ENCODE results near the gene TUBB4A.
"Not testable (repeated sequence)": the region's sequence is repeated elsewhere in the genome, so short reads cannot be mapped to it uniquely, and the experiment has no call there.

Gene TUBB4A

DNA sequence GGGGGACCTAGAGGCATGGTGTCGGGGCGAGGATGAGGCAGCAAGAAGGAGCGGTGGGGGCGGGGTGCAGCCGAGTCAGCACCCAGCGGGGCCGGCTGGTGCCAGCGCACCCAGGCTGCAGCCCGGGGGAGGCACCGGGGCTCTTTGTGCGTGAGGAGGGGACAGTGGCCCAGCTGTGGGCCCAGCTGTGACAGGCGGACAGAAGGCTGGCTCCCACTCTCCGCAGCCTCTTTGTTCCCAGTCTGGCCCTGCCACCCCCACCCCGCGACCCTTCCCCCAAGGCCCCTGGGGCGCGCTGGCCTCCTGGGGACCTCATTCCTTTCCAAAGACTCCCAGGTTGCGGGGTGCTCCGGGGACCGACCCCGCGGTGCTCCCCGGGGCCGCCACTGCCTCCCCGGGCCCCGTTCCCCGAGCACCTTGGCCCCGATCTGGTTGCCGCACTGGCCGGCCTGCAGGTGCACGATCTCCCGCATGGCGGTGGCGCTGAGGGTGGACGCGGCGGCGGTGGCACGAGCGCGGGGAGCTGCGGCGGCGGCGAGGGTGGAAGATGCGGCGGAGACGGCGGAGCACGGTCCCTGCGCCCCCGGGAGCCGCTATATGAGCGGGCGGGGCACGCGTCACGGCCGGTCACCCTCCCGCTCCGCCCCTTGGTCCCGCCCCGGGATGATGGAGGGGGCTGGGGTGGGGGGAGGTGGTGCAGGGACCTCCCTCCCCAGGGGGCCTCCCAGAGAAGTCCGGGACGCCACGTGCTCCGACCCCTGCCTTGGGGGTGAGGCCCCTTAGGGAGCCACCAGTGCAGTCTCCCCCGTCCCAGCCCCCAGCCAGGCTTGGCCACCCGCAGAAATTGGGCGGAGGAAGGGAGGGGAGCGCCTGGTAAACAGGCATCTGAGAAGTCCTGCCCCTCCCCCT is at the start of gene TUBB4A:
Gene TUBB4A, minus strand, starts transcription at position 570 of the 909 bp plus-strand sequence. Its CDS starts 97 bp downstream, at position 473.
- Histone ChIP-seq H3K9ac (ENCODE audit: low read depth, low read length) (peak within 1 kb of the TSS; percentile 61; the same call in 1 of the 2 replicates), H3K27ac (ENCODE audit: low read length) (no peak within 1 kb of the TSS), H3K36me3 (ENCODE audit: insufficient read depth, low read depth, low read length) (no peaks in the 10 kb centered on the region), H3K4me3 (ENCODE audit: low read length) (peak within 1 kb of the TSS; percentile 63), H3K9me3 (ENCODE audit: insufficient read depth, low read depth, low read length) (no peaks in the 10 kb centered on the region), H3K4me1 (ENCODE audit: insufficient read depth, low read length) (no peaks in the 10 kb centered on the region), H3K27me3 (ENCODE audit: insufficient read depth, low read length) (peaks cover 27% of the 10 kb centered on the region)

DNA sequence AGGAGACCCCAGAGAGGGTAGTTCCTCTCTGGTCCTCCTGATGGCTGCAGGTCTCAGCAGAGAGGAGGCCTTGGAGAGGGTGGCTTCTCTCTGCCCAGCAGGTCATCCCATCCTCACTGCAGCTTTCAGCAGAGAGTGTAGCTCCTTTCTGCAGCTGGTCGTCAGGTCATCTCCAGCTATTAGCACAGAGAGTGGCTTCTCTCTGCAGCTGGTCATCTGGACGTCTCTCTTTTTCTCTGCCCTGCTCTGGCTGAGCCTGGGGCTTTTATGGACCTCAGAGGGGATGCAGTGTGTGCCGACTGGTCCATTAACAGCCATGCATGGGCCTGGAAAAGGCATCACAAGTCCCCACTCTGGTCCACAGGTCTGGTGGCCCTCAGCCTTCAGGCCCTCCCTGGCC is 49.0 kb upstream of the TUBB4A start:
- Histone ChIP-seq H3K27me3 (ENCODE audit: insufficient read depth, low read length) (no peaks in the 10 kb centered on the region; the same call in 1 of the 2 replicates), H3K4me1 (ENCODE audit: insufficient read depth, low read length) (peaks cover 3% of the 10 kb centered on the region; the same call in 1 of the 2 replicates), H3K9ac (ENCODE audit: low read depth, low read length) (peak overlapping the region; percentile 63; the same call in 1 of the 2 replicates), H3K27ac (ENCODE audit: low read length) (no peak overlapping the region), H3K4me3 (ENCODE audit: low read length) (no peak overlapping the region), H3K9me3 (ENCODE audit: insufficient read depth, low read depth, low read length) (no peaks in the 10 kb centered on the region), H3K36me3 (ENCODE audit: insufficient read depth, low read depth, low read length) (no peaks in the 10 kb centered on the region)

DNA sequence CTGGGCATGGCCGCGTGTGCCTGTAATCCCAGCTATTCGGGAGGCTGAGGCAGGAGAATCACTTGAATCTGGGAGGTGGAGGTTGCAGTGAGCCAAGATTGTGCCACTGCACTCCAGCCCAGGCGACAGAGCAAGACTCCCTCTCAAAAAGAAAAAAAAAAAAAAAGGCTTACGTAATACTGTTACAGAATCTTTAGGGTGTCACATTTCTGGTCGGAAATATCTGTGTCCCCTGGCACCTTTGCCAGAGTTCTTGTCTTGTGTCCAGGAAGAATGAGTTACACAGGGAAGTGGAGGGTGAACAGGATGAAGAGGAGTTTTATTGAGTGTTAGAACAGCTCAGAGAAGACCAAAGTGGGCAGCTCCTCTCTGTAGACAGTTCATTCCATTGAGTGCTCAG is 48.6 kb upstream of the TUBB4A start:
- H3K9ac ChIP-seq (ENCODE audit: low read depth, low read length); H3K36me3 ChIP-seq (ENCODE audit: insufficient read depth, low read depth, low read length); H3K4me3 ChIP-seq (ENCODE audit: low read length); H3K4me1 ChIP-seq (ENCODE audit: insufficient read depth, low read length); H3K27ac ChIP-seq (ENCODE audit: low read length); H3K27me3 ChIP-seq (ENCODE audit: insufficient read depth, low read length); H3K9me3 ChIP-seq (ENCODE audit: insufficient read depth, low read depth, low read length): not testable (repeated sequence)

DNA sequence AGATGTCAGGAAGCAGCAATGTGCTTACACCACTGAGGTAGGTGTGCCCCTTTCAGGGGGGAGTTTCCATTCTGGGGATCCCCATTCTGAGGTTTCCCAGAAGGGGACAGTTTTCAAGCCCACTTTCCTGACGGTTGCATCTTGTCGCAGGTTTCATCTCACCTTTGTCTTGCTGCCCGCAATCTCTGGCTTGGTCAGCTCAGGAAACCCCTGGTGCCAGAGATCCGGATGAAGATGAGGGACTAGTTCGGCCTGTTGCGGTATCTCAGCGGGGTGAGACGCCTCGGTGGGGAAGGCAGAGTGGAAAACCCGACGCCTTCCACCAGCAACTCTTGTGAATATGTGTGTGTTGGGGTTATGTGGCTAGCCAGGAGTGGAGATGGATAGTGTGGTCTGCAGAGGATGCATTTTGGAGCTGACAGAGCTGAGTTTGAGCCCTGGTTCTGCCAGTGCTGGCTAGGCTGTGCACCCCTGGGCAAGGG is 41.8 kb upstream of the TUBB4A start:
- Histone ChIP-seq H3K36me3 (ENCODE audit: insufficient read depth, low read depth, low read length) (no peaks in the 10 kb centered on the region), H3K9me3 (ENCODE audit: insufficient read depth, low read depth, low read length) (no peaks in the 10 kb centered on the region), H3K27me3 (ENCODE audit: insufficient read depth, low read length) (no peaks in the 10 kb centered on the region; the same call in 1 of the 2 replicates), H3K4me1 (ENCODE audit: insufficient read depth, low read length) (no peaks in the 10 kb centered on the region), H3K9ac (ENCODE audit: low read depth, low read length) (no peak overlapping the region), H3K27ac (ENCODE audit: low read length) (no peak overlapping the region), H3K4me3 (ENCODE audit: low read length) (no peak overlapping the region)

DNA sequence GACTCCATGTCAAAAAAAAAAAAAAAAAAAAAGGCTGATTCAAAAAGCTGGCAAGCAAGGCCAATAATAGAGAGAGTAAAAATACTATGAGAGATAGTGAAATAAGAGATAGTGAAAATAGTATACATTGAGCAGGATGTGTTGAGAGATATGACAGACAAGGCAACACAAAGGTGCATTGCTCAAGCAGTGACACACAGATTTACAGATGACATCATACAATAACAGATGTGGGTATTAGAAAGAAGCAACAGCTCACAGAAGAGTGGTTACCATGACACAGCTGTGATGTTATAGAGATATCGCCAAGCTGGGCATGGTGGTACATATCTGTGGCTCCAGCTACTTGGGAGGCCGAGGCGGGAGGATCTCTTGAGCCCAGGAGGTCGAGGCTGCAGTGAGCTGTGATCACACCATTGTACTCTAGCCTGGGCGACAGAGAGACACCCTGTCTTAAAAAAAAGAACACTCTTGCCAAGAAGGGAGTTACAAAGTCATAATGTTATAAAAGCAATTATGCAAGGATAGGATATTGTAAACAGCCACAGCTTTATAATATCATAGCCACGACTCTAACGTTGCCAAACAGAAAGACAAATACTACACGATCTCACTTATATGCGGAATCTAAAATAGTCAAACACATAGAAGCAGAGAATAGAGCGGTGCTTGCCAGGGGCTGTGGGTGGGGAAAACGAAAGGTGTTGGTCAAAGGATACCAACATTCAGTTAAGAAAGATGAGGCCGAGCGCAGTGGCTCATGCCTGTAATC is 39.0 kb upstream of the TUBB4A start:
- Histone ChIP-seq H3K27me3 (ENCODE audit: insufficient read depth, low read length) (no peaks in the 10 kb centered on the region; the same call in 1 of the 2 replicates), H3K9ac (ENCODE audit: low read depth, low read length) (no peak overlapping the region), H3K36me3 (ENCODE audit: insufficient read depth, low read depth, low read length) (no peaks in the 10 kb centered on the region), H3K4me1 (ENCODE audit: insufficient read depth, low read length) (no peaks in the 10 kb centered on the region), H3K27ac (ENCODE audit: low read length) (no peak overlapping the region), H3K4me3 (ENCODE audit: low read length) (no peak overlapping the region), H3K9me3 (ENCODE audit: insufficient read depth, low read depth, low read length) (no peaks in the 10 kb centered on the region)

GRCh38 chr19:6539514-6539913 is 37.4 kb upstream of the TUBB4A start:
- Histone ChIP-seq H3K27ac (ENCODE audit: low read length) (no peak overlapping the region), H3K4me1 (ENCODE audit: insufficient read depth, low read length) (no peaks in the 10 kb centered on the region), H3K9me3 (ENCODE audit: insufficient read depth, low read depth, low read length) (no peaks in the 10 kb centered on the region), H3K27me3 (ENCODE audit: insufficient read depth, low read length) (peaks cover 15% of the 10 kb centered on the region), H3K9ac (ENCODE audit: low read depth, low read length) (no peak overlapping the region), H3K4me3 (ENCODE audit: low read length) (no peak overlapping the region), H3K36me3 (ENCODE audit: insufficient read depth, low read depth, low read length) (no peaks in the 10 kb centered on the region)

DNA sequence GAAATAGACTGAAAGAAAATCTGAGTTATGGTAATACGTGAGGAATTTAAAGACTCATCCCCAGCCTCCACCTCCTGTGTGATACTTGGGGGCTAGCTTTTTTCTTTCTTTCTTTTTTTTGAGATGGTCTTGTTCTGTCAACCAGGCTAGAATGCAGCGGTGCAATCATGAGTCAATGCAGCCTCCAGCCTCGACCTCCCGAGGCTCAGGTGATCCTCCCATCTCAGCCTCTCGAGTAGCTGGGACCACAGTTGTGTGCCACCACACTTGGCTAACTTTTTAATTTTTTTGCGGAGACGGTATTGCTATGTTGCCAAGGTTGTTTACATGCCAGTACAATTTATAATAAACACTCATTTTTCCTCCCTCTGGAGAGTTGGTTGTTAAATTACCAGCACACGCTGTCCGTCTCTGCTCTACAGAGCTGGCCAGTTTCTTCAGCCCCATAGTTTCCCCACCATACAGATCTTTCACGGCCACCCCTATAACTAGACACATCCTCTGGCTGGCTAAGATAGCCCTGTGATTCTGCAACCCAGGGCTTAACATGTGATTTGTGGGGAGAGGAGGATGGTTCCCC is 33.5 kb upstream of the TUBB4A start:
- H3K4me1 ChIP-seq (ENCODE audit: insufficient read depth, low read length) = no peaks in the 10 kb centered on the region; the same call in 1 of the 2 replicates
- H3K36me3 ChIP-seq (ENCODE audit: insufficient read depth, low read depth, low read length) = no peaks in the 10 kb centered on the region
- no peak overlapping the region for H3K9ac ChIP-seq (ENCODE audit: low read depth, low read length)
- no peaks in the 10 kb centered on the region for H3K9me3 ChIP-seq (ENCODE audit: insufficient read depth, low read depth, low read length)
- no peak overlapping the region for H3K27ac ChIP-seq (ENCODE audit: low read length)
- no peak overlapping the region for H3K4me3 ChIP-seq (ENCODE audit: low read length)
- peaks cover 50% of the 10 kb centered on the region for H3K27me3 ChIP-seq (ENCODE audit: insufficient read depth, low read length)

- Histone ChIP-seq H3K9me3 (ENCODE audit: insufficient read depth, low read depth, low read length) (no peaks in the 10 kb centered on the region), H3K27ac (ENCODE audit: low read length) (no peak overlapping the region), H3K4me1 (ENCODE audit: insufficient read depth, low read length) (no peaks in the 10 kb centered on the region; the same call in 1 of the 2 replicates), H3K4me3 (ENCODE audit: low read length) (peak overlapping the region; percentile 58; the same call in 1 of the 2 replicates), H3K36me3 (ENCODE audit: insufficient read depth, low read depth, low read length) (no peaks in the 10 kb centered on the region), H3K9ac (ENCODE audit: low read depth, low read length) (no peak overlapping the region), H3K27me3 (ENCODE audit: insufficient read depth, low read length) (peaks cover 60% of the 10 kb centered on the region)
Observed at GRCh38 chr19:6534451-6535093, 32.5 kb upstream of the TUBB4A start.

DNA sequence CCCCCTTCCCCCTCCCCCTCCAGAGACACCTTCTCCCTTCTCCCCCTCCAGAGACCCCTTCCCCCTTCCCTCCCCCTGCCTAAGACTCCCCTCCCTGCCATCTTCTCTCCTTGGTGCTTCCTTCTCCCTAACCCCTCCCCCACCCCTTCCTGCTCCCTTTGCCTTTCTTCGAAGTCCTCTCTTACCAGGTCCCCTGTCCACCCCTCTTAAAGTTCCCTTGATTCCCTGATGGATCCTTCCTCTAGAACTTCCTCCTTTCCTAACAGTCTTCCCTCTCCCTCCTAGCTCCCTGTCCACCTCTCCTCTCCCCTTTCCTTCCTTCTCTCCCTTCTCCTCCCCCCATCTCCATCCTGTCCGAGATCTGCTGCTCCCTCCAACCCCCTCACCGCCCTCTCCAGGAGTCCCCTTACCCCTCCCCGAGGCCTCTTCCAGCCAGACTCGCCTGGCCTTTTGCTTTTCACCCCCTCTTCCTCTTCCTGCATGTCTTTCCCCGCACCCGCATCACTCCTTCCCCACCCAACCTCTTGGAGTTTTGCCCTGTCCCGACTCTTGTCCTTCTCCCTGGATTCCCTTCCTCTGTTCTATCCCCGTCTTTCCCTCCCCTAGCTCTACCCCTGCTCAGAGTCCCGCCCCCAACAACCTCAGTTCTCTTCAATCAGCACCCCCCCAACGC is 31.8 kb upstream of the TUBB4A start:
- Histone ChIP-seq H3K4me1 (ENCODE audit: insufficient read depth, low read length) (no peaks in the 10 kb centered on the region; the same call in 1 of the 2 replicates), H3K9ac (ENCODE audit: low read depth, low read length) (no peak overlapping the region), H3K36me3 (ENCODE audit: insufficient read depth, low read depth, low read length) (no peaks in the 10 kb centered on the region), H3K4me3 (ENCODE audit: low read length) (peak overlapping the region; percentile 58), H3K9me3 (ENCODE audit: insufficient read depth, low read depth, low read length) (no peaks in the 10 kb centered on the region), H3K27ac (ENCODE audit: low read length) (no peak overlapping the region), H3K27me3 (ENCODE audit: insufficient read depth, low read length) (peaks cover 67% of the 10 kb centered on the region)

DNA sequence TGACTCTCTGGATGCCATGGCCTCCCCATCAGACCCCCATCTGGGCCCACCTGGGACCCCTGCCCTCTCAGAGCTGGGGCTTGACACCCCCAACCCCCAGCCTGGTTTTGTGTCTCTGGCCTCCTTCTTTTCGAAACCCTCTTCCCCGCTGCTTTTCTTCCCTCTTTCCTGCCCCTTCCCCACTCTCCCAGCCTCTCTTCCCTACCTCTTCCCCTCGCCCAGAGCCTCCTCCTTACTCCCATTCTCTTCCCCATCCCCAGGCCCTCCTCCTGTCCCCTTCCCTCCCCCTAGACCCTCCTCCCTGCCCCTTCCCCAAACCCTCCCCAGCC is 30.9 kb upstream of the TUBB4A start:
- H3K36me3 ChIP-seq (ENCODE audit: insufficient read depth, low read depth, low read length) = no peaks in the 10 kb centered on the region
- H3K9ac ChIP-seq (ENCODE audit: low read depth, low read length) = no peak overlapping the region
- H3K9me3 ChIP-seq (ENCODE audit: insufficient read depth, low read depth, low read length) = no peaks in the 10 kb centered on the region
- peak overlapping the region; percentile 69 for H3K4me3 ChIP-seq (ENCODE audit: low read length)
- H3K27me3 ChIP-seq (ENCODE audit: insufficient read depth, low read length) = peaks cover 71% of the 10 kb centered on the region
- no peaks in the 10 kb centered on the region; the same call in 1 of the 2 replicates for H3K4me1 ChIP-seq (ENCODE audit: insufficient read depth, low read length)
- no peak overlapping the region for H3K27ac ChIP-seq (ENCODE audit: low read length)
